HG03025 (cell line): ENCODE results near the gene SLC35B3.
"Not testable (repeated sequence)": the region's sequence is repeated elsewhere in the genome, so short reads cannot be mapped to it uniquely, and the experiment has no call there.

Experiments used
- ATAC-seq: cut with Tn5 transposase; IDR thresholded peaks from one replicate; pipeline ENCODE4 v1.9.1; 2021; ENCODE audit warnings: mild to moderate bottlenecking, moderate library complexity; ENCODE audit not compliant: unreplicated experiment, low FRiP score

SLC35B3 gene

DNA sequence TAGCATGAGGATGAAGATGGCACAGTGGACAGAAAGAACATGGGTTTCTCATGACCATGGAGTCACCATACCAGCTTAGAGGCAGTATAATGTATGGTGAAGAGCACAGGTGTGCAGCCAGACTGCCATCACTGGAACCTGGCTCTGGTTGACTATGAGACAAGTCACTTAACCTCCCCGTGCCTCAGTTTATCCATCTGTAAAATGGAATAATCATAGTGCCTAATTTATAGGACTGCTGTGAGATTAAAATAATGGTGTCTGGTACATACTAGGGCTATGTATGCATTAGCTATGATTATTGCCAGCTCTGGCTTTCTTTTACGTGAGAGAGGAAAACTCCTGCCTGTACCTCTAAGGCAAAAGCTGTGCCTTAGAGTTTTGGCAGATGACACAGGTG is 19.4 kb downstream of the SLC35B3 start:
- no peak for ATAC-seq

DNA sequence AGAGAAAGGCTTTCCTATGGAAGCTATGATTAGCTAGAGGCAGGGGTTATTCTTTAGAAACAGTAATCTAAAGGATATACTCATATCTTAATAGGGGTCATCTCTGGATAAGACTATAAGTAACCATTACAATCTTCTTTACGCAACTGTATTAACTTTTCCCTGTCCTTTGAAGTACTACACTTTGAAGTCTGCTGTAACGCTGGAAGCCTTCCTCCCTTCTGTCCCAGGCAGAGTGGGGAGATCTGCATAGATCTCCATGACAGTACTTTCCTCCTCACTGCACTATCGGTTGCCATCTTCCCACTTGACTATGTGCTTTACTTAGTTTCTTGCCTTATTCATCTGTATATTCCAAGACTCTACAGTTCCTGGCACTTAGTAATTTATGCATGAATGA is 20.1 kb downstream of the SLC35B3 start:
- ATAC-seq, result no peak

DNA sequence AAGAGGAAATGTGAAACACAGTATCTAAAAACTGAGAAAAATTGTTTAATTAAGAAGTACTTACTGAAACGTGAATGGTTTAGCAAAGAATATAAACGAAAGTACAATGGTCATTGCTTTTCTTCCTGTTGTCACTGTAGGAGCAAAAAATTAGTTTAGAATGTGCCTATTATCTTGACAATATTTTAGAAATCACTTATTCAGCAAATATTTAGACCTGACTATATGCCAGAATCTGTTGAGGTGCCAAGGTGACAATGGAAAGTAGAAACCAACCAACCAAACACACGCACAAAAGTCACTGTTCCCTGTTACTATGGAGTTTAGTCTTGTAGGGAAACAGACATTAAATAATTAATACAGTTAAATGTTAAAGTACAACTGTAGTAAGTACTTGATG is 20.5 kb downstream of the SLC35B3 start:
- no peak for ATAC-seq

DNA sequence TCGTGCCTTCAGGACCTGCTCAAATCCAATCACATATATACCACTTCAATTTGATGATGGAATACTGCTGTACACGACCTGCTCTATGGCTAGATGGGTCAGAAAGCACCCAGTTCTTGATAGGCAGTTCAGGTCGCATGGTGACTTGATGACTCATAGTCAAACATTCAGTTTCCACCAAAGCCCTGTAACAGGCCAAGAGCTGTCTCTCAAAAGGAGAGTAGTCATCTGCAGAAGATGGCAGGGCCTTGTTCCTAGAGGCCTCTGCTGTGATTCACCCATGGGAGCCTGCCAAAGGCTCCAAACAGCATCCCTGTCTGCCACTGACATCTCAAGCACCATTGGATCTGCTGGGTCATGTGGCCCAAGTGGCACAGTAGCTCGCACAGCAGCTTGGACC is 29.4 kb downstream of the SLC35B3 start:
- ATAC-seq, result not testable (repeated sequence)

DNA sequence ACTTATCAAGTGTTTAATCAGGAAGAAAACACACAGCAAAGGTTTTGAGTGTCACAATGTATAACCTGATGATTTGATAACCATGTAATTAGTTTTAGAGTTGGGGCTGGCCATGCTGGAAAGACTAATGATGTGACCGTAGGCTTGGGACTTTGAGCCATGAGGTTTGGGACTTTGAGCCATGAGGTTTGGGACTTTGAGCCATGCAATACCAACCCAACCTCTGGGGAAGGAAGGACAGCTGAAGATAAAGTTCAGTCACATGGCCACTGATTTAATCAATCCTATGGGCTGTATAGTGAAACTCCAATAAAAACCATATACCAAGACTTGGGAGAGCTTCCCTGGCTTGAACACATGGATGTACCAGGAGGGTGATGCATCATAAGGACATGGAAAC is 32.8 kb downstream of the SLC35B3 start:
- no peak for ATAC-seq

DNA sequence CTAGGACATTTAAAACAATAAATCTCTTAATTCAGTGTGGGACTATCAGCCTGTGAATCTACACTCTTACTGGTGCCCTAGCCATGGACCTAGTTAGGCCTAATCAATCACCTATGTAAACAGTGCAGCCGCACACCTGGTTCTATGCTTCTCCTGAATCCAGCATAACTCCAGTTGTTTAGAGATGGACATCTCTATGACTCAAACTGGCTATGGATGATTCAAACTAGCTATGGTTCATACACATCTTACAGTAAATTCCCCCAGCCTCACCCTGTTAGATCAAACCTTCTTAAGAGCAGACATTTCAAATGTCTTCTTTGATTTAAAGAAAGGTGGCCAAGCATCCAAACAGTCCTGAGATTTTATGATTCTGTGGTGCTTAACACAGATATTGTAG is 34.7 kb downstream of the SLC35B3 start:
- ATAC-seq, result no peak

DNA sequence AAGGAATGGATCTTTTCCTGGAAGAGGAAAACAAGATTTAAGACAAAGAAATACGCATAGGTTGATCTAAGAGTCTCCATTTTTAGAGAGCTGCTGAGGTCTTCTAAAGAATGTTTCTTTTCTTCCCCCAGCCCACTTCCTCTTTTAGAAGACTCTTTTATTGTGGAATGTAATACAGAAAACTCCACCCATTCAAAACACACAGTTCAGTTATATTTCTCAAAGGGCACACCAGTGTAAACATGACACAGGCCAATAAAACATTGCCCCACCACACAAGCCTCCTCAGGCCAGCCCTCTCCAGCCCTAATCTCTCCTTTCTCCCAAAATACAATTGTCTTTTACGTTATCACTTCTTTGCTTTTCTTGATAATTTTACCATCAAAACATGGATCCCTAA is 42.8 kb downstream of the SLC35B3 start:
- ATAC-seq, result no peak

DNA sequence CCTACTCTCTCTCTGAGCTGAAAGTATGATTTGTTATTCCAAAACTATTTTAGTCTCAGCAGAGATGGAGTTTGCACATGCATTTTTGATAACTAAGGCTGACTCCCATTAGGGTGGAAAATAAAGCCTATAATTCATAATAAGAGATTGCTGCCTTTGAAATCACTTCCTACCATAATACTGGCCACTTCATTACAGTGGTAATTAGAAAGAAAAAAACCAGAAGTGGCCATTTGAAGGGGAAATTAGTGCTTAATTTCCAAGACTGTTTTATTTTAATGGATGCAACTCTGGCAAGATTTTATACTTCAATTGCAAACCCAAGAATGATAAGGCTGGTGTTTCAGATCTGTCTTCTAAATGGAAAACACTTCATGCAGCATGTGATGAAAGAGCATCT is 43.4 kb downstream of the SLC35B3 start:
- ATAC-seq, result no peak

DNA sequence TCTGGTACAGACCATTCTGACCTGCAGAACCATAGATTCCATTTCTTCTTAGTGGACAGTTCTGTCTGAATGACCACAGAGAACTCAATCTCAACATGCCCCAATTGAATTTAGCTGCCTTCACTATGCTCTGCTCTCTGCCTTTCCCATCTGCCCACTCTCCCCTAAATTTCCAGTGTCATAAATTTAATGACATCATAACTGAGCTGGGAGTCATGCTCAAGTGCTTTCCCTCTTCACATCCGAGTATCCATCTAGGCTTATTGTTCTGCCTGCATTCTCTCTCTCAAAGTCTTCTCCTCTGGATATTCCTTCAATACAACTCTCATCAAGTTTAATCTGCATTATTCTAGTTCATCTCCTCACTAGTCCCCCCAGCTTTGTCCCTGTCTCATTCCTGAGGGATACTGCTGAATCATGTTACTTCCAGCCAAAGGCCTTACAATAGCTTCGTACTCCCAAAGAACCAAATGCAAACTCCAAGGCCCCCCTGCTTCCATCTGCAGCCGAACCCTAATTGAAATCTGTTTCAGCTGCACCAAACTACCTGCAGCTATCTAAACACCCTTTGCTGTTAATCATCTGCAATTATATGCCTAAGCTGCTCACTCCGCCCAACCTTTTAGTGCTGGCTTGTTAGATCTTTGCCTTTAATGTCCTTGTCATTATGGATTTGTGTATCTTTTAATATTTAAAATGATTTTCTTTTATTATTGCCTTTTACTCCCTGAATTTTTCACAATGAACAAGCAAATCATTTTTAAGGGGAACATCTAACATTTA is 46.1 kb downstream of the SLC35B3 start:
- ATAC-seq, result no peak

DNA sequence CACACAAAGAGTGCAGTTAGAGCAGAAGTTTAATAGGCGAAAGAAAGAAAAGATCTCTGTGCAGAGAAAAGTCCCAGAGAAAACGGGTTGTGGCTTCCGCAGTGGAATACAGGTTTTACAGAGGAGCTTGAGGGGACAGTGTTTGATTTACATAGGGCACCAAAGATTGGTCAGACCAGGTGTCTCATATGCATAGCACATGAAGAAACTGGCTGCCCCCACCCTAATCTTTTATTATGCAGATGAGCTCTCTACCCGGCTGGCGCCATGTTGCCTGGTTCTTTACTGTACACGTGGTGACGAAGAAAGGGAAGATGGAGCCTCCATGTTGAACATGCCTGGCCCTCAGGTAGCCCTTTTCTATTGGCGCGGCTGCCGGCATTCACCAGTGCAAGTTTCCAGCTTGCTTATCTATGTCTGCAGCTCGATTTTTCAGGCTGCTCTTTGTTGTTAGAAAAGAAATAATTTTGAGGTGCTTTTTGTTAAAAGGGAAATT is 47.4 kb downstream of the SLC35B3 start:
- no peak for ATAC-seq

DNA sequence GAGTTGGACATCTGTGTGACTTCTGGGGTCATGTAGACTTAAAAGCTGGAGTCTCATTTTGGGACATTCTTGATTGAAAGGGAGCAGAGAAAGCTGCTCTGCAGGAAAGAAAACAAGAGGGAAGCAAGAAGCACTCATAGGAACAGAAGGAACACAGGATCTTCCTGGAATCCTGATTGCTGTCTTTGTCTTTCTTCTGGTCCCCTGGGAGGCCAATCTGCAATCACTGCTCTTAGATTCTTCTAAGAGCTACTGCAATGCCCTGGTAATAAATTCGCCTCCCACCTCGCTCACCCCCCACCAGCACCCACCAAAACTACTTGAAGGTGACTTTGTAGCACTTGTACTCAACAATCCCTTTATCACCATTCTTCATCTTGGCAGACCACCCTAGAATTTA is 51.8 kb downstream of the SLC35B3 start:
- no peak for ATAC-seq

DNA sequence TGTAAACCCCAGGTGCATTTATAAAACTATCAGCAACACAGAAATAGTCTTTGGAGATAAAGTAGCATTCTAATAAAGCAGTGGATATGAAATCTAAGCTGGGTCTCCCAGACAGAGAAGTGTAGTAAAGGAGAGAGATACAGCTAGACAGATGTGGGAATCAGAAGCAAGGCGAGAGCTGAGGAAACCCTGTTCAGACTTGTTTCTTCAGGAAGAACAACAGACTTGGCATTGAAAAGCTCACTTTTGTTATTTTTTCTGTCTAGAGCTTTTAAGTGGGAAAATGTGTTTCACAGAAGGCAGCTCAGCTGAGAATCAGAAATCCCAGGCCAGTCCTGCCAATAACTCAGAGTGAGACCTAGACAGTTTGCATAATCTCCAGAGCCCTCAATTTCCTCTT is 52.9 kb downstream of the SLC35B3 start:
- ATAC-seq, result no peak

DNA sequence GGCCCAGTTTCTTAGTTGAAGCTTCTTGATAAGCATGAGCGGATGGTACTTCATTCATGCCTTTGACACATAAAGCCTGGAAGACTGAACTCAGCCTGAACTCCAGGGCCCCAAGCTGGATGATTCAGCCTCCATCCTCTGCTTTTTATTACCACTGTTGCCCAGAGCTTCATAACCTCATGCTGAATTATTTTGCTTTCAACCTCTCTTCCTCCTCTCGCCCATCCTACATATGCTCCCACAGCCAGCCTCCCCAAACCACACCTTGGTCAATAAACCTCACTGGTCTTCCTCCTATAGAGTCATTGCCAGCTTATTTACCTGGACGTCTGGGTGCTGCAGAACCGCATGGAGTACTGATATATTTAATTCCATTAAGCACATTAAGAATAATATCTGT is 59.4 kb downstream of the SLC35B3 start:
- ATAC-seq, result no peak
